Type B pancreatic cell (in vitro differentiated cells): ENCODE results near the gene ALPG. TPM values are rescaled to one million over a fixed set of nuclear protein-coding genes. Genes with fewer than 3 reads are reported as not detected.

ENCODE experiments used
- DNase-seq: peaks from one replicate; pipeline ENCODE4 v3.0.0; 2021; ENCODE audit warnings: mixed read lengths; ENCODE audit not compliant: unreplicated experiment; ENCODE audit errors: extremely low spot score
- H3K27ac Mint-ChIP-seq: 2 replicates; pipeline ENCODE4 v1.8.0; 2021; ENCODE audit warnings: mild to moderate bottlenecking, mixed read lengths
- H3K27me3 Mint-ChIP-seq: 2 replicates; pipeline ENCODE4 v1.8.0; 2021; ENCODE audit warnings: mixed read lengths
- H3K36me3 Mint-ChIP-seq: 2 replicates; pipeline ENCODE4 v1.8.0; 2021; ENCODE audit warnings: mixed read lengths
- H3K4me1 Mint-ChIP-seq: one replicate; pipeline ENCODE4 v1.8.0; 2021; ENCODE audit warnings: mixed read lengths; ENCODE audit not compliant: unreplicated experiment
- H3K4me3 Mint-ChIP-seq: 2 replicates; pipeline ENCODE4 v1.8.0; 2021; ENCODE audit warnings: mild to moderate bottlenecking, mixed read lengths
- H3K9me3 Mint-ChIP-seq: 2 replicates; pipeline ENCODE4 v1.8.0; 2021; ENCODE audit warnings: mixed read lengths
- total RNA-seq: library from RNA; stranded (reverse); gene quantifications from 2 replicates; pipeline ENCODE4 v1.2.1, GENCODE V29; 2021; ENCODE audit warnings: low replicate concordance
- TF ChIP-seq, protein P1 (sequence below): fragments of 200-600 bp; sonication (generic); conservative IDR thresholded peaks from 2 replicates; pipeline ENCODE4 v1.5.0; 2021; ENCODE audit warnings: antibody characterized with exemption, mild to moderate bottlenecking

ALPG gene
- total RNA-seq, 1 donor from 2014 or later, result 0.14 TPM

- H3K4me1 Mint-ChIP-seq, result peaks cover 14% of the 10 kb centered on the region
- H3K27ac Mint-ChIP-seq, result no peak overlapping the region
- peak overlapping the region; percentile 68 for H3K4me3 Mint-ChIP-seq
- H3K36me3 Mint-ChIP-seq, result peaks cover 3% of the 10 kb centered on the region
- DNase-seq, result no peak
- peaks cover 84% of the 10 kb centered on the region for H3K27me3 Mint-ChIP-seq
- no peaks in the 10 kb centered on the region for H3K9me3 Mint-ChIP-seq
- TF ChIP-seq, protein P1, sequence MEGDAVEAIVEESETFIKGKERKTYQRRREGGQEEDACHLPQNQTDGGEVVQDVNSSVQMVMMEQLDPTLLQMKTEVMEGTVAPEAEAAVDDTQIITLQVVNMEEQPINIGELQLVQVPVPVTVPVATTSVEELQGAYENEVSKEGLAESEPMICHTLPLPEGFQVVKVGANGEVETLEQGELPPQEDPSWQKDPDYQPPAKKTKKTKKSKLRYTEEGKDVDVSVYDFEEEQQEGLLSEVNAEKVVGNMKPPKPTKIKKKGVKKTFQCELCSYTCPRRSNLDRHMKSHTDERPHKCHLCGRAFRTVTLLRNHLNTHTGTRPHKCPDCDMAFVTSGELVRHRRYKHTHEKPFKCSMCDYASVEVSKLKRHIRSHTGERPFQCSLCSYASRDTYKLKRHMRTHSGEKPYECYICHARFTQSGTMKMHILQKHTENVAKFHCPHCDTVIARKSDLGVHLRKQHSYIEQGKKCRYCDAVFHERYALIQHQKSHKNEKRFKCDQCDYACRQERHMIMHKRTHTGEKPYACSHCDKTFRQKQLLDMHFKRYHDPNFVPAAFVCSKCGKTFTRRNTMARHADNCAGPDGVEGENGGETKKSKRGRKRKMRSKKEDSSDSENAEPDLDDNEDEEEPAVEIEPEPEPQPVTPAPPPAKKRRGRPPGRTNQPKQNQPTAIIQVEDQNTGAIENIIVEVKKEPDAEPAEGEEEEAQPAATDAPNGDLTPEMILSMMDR, result no peak
Observed at GRCh38 chr2:232386740-232387450, 19.7 kb upstream of the ALPG start.

- DNase-seq, result no peak
- TF ChIP-seq, protein P1, result no peak
- Mint-ChIP-seq H3K9me3 (no peaks in the 10 kb centered on the region), H3K27ac (no peak overlapping the region), H3K4me1 (peaks cover 14% of the 10 kb centered on the region), H3K4me3 (no peak overlapping the region), H3K36me3 (peaks cover 3% of the 10 kb centered on the region), H3K27me3 (peaks cover 82% of the 10 kb centered on the region)
Observed at GRCh38 chr2:232387451-232388171, 19.0 kb upstream of the ALPG start.

DNA sequence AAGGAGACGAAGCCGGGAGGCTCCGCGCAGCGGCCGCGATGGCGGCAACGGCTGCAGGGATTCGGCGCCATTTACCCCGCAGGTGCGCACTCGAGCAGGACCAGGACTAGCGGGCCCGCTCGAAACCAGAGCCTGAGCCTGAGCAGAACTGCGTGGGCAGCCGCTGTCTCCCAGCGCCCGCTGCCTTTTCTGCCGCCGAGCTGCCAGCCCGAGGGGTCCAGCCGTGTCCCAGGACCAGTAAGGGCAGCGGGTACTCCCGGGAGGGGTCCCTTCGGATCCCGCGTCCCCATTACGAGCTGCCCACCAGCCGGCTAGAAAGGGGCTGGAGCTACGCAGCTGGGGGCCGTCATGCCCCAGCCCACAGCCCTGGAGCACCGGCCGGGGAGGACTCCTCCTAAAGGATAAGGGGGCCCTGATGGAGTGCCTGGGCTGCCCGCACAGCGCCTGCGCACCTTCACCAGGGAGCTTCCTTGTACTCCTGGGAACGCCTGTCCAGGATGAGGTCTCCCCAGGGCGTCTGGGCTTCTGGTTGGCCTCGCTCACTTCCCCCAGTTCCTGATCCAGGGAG, 18.2 kb upstream of the ALPG start:
- TF ChIP-seq, protein P1, result no peak
- Mint-ChIP-seq H3K9me3 (no peaks in the 10 kb centered on the region), H3K36me3 (peaks cover 3% of the 10 kb centered on the region), H3K27ac (no peak overlapping the region), H3K27me3 (peaks cover 74% of the 10 kb centered on the region), H3K4me3 (no peak overlapping the region), H3K4me1 (peaks cover 14% of the 10 kb centered on the region)
- DNase-seq, result no peak

DNA sequence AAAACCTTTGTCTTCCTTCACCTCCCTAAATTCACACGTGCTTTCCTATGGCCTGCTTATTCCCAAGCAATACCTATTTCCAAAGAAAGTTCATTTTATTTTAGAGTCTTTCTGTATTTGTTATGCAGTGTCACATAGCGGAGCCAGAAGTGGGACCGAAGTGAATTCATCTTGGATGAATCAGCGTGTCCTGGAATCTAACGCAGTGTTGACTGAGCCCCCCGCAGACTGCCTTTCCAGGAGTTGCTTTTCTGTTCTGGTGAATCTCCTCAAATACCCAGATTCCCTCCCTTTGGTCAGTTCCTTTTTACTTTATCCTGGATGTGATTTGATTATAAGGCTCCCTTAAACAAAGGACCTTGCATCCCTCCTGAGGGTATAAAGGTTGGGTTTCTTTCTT, 17.3 kb upstream of the ALPG start:
- no peak overlapping the region for H3K27ac Mint-ChIP-seq
- H3K4me3 Mint-ChIP-seq, result peak overlapping the region; percentile 68
- peaks cover 3% of the 10 kb centered on the region for H3K36me3 Mint-ChIP-seq
- peaks cover 69% of the 10 kb centered on the region for H3K27me3 Mint-ChIP-seq
- TF ChIP-seq, protein P1, result no peak
- no peak for DNase-seq
- H3K4me1 Mint-ChIP-seq, result peaks cover 14% of the 10 kb centered on the region
- H3K9me3 Mint-ChIP-seq, result no peaks in the 10 kb centered on the region

GRCh38 chr2:232390661-232391060, 16.0 kb upstream of the ALPG start:
- Mint-ChIP-seq H3K4me3 (no peak overlapping the region), H3K9me3 (no peaks in the 10 kb centered on the region), H3K27ac (no peak overlapping the region), H3K36me3 (peaks cover 3% of the 10 kb centered on the region), H3K4me1 (peaks cover 11% of the 10 kb centered on the region), H3K27me3 (peaks cover 59% of the 10 kb centered on the region)
- TF ChIP-seq, protein P1, result no peak
- DNase-seq, result no peak
